Cerebellar cortex (tissue), 1 donor: Measurements from ENCODE around the gene TRERF1.

Experiments
- DNase-seq: peaks from one replicate; pipeline ENCODE4 v3.0.0-alpha.2; 2015; ENCODE audit warnings: low spot score

Gene TRERF1

DNA sequence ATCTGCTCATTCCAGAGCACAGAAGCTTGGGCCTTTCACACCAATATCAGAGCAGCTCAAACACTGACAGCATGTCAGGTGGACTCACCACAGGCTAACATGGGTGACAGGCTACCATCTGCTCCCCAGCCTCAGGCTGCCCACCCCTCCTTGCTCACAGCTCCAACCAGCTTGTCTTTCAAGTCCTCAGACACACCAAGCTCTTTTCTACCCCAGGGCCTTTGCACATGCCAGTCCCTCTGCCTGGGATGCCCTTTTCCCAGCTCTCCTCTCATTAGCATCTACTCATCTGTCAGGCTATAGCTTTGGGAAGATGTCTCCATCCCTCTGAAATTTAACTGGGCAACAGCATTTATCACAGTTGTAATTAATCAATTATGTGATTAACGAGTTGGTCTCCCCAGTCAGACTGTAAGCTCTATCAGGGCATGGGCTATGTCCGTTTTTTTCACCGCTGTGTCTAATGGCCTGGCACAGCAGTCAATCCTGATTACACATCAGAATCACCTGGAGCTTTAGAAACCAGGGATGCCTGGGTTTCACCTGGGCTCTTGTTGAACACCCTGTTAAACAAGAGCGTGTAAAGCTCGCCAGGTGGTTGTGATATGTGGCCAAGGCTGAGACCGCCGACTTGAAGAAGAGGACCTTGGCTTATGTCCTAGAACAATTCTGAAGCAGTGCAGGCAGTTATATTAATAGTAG lies 145.1 kb downstream of the TRERF1 start:
- DNase-seq: no peak

- no peak for DNase-seq
These were observed 147.5 kb downstream of the TRERF1 start for GRCh38 chr6:42304053-42304712.

- DNase-seq: no peak
These were observed 149.3 kb downstream of the TRERF1 start for GRCh38 chr6:42302411-42302810.

DNA sequence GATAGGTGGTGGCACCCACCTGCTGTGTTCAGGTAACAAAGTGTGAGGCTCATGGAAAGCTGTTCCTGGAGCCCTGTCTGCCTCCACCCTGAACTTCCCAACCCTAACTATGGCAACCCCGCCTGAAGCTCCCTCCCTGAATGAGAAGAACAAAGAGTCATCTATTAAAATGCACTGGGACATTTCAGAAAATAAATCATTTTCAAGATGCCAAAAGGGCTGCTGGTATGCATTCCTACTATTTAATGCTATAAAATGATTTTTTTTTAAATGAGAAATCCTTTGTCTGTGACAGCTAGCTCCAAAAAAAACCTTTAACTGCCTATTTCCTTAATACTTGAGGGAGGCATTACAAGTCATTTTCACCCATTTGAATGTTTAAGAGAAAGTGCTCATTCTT lies 149.7 kb downstream of the TRERF1 start:
- DNase-seq: no peak

- no peak for DNase-seq
These were observed 151.0 kb downstream of the TRERF1 start for GRCh38 chr6:42300701-42301100.

GRCh38 chr6:42300185-42300584 lies 151.5 kb downstream of the TRERF1 start:
- no peak for DNase-seq

DNA sequence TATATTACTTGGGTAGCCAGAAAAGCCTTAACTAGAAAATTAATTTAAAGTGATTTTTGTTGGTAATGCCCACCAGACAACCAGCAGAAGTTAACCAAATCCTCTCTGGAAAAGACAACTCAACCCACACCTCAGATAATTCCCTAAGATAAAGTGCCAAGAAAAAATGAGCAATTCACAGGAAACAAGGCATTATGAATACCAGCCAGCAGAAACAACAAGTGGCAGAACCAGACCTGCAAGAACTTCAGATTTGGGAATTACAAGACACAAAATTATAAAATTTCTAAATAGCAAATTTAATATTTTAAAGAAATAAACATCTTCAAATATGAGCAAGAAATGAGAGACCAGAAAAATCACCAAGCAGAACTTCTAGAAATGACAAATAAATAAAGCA lies 154.1 kb downstream of the TRERF1 start:
- DNase-seq: no peak

GRCh38 chr6:42296614-42297013 lies 155.1 kb downstream of the TRERF1 start:
- DNase-seq: no peak

DNA sequence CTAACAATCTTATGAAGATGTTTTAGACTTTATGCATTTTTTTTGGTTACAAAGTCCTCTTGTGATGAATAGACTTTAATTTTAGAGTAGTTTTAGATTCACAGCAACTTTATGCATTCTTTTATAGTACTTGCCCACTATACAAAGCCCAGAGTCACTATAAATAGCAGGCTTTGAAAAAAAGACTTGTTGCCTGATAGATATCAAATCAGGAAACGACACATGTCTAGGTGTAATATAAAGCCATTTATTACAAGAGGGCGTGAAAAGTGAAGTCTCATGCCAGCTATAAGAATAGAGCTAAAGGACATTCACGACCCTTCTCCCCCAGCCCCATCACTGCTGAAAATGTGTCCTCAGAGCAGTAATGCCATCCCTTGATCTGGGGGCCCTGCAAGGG lies 156.0 kb downstream of the TRERF1 start:
- DNase-seq: no peak

DNA sequence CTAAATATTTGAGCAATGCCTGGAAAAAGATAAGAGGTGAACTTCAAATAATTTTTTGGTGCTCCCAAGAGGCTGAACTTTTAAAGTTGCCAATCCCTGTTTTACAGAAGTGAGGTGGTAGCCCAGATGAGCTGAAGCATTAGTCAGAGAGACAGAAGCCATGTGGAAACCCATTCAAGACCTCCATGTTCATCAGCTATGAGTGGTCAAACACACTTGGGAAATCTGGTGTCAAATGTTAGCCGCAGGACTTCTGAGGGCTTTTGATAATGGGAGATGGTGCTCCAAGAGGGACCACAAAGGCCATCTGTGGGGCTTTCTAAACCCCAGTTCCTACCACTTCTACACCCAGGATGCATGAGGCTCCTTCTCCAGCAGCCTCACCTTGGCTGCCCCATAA lies 156.5 kb downstream of the TRERF1 start:
- no peak for DNase-seq

DNA sequence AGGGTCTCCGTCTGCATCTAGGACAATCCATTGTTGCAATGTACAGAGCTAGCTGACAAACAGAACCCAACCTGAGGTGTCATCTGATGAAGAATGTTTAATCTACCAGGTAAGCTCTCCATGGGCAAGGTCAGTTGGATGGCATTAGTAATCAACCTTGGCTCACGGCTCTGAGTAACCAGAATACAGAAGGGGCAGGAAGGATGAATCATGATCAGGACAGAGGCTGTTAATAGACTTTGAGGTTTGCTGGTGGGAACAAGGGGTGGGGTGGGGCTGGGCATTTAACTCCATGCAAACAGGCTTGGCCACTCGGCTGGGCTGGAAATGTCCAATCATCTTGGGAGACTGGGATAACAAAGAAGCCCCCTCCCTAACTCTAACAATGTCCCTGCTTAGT lies 157.0 kb downstream of the TRERF1 start:
- DNase-seq: no peak

DNA sequence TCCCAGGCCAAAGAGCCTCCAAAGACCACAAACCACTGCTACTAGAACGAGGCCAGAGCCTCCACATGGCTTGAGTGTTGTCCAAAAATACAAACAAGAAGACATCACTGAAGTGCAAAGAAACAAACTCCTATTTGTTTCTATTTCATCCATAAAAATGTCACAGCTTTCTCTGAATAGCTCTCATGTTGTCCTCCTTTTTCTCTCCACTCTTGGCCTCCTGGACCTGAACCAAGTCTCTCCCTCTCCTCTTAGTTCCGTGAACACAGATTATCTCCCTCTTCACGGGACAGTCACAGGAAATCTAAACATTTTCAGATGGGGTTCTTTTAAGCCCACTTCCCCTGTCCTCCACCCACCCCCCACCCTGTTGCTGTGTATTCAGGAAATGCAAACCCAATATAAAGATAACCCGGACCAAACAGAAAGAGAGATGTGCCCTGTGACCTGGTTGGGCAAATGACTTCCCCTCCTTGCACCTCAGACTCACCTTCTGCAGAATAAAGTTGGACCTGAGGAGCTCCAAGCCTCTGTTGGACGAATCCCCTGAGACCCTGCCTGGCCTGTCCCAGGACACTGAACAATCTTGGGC lies 158.2 kb downstream of the TRERF1 start:
- no peak for DNase-seq

- DNase-seq: no peak
These were observed 159.6 kb downstream of the TRERF1 start for GRCh38 chr6:42292004-42292740.

- no peak for DNase-seq
These were observed 164.0 kb downstream of the TRERF1 start for GRCh38 chr6:42287756-42288155.

DNA sequence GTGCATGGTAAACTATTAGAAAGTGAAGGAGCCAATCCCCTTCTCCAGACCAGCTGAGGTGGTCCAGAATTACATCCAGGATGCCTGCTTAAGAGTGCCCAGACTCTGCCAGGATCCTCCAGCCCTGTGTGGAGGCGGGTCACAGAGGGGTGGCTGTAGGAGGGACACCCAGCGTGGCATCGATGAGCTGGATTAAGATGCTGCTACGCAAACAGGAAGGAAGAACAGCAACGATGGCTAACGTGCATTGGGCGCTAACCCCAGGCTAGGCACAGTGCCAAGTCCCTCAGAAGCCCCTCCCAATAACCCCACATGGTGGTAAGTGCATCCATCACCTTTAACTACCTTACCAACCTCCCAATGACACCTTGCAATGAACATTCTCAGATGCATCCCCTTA lies 170.2 kb downstream of the TRERF1 start:
- DNase-seq: no peak

DNA sequence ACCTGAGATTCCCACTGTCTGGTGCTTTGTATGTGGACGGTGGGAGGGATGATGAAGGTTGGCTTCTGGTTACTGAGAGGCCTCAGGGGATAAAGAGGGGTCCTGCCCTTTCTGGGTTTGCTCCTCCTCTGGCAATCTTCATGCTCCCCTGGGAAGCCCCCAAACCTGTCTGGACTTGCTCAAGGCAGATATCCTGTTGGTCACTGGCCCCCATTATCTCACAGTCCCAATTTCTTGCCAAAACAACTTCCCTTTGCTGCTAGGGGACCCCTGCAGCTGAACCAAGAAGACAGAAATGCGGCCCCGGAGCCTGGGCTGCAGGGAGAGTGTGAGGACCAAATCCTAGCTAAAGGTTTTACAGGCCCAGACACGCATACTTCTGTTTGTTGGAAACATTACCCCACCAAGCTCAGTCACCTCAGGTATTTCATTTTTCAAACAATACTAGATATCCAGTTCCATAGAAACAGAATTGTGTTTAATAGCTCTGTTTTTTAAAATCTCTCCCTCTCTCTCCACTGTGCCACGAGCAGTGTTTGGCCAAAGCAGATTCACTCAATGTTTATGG lies 170.7 kb downstream of the TRERF1 start:
- DNase-seq: no peak

DNA sequence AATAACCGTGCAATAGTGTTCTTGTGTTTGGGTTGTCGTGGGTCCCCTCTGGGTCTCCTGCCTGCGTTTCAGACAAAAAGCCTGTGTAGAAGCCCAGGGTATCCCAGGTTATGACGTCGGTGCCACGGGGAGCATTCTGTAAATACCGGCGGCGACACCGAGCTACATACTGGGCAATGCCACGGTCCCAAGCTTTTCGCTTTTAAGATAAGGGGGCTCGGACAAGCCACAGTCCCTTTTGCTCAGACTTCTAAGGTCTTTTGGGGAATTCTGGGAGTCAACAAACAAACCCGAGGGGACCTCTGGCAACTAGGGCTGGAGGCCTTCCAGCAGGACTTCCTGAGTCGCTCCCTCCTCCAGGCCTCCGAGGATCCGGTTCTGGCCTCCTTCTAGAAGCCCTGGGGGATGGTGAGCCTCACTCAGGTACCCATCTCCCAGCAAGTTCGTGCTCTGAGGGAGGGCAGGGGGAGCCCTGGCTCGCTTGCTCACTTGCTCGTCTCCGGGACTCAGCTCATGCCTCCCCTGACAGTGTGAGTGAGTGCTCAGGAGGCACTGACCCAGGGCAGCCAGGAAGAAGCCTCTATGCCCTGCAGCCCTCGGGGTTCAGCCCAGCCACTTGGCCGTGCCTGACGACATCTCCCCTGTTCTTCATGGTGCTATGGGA lies 171.6 kb downstream of the TRERF1 start:
- no peak for DNase-seq

GRCh38 chr6:42279144-42279781 lies 172.5 kb downstream of the TRERF1 start:
- DNase-seq: no peak

GRCh38 chr6:42278131-42278853 lies 173.4 kb downstream of the TRERF1 start:
- DNase-seq: no peak

DNA sequence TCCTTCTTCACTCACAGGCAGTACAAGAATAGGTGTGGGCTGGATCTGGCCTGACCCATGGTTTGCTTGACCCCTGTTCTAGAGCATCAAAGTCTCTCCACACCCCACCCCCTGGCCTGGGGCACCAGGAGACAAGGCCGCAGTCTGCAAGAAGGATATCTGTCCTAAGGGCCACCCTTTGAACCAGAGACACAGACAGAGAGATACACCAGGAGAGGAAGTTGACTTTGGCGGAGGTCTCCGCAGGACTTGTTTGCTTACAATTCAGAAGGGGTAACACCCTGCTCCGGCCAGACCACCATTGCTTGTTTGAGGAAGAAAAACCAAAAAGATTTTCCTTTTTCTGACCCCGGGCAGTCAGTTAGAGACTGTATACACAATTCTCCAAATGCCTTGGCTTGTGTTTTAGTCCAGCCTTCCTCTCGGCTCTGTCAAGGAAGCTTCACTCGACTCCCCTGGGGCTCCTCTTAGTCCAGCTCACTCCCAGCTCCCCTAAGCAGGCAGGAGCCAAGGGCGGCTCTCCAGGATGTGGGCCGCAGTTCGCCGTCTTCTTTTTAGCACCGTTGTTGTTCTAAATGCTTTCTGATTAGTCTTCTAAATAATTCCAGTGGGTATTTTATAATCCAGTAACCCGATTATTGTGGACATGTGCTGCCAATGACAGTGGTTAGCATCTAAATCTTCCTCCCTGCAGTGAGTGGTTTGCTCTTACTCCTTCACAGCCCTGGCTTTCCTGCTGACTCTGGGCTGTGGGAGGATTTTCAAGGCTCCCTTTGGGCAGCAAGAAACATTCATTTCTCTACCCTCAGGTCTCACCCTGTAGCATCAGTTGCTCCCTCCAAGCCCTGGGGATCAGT lies 175.5 kb downstream of the TRERF1 start:
- peak; percentile 3 for DNase-seq
